Epithelial cell of esophagus (primary cell): Measurements from ENCODE around the gene ROBO1.

ENCODE experiments used
- DNase-seq: peaks from one replicate; pipeline ENCODE4 v3.0.0; 2010; ENCODE audit warnings: low read depth
- H3K4me3 ChIP-seq: 2 replicates; pipeline ENCODE4 v1.5.1; 2011; ENCODE audit warnings: mild to moderate bottlenecking, low read length, control low read depth
- CTCF ChIP-seq: IDR thresholded peaks from 2 replicates; pipeline ENCODE4 v1.5.1; 2011; ENCODE audit warnings: low read depth, mild to moderate bottlenecking, low read length, control low read depth, inconsistent platforms; ENCODE audit not compliant: insufficient read depth; ENCODE audit errors: missing control alignments

The ROBO1 gene

GRCh38 chr3:79453600-79453999 is 314.2 kb downstream of the ROBO1 start:
- no peak overlapping the region for H3K4me3 ChIP-seq
- TF ChIP-seq CTCF: no peak
- DNase-seq: no peak

- TF ChIP-seq CTCF: no peak
- H3K4me3 ChIP-seq: no peak overlapping the region
- DNase-seq: no peak
Measured at GRCh38 chr3:79436387-79436786, 331.4 kb downstream of the ROBO1 start.

GRCh38 chr3:79427081-79427480 is 340.7 kb downstream of the ROBO1 start:
- no peak overlapping the region for H3K4me3 ChIP-seq
- DNase-seq: no peak
- no peak for TF ChIP-seq CTCF

GRCh38 chr3:79424811-79425210 is 343.0 kb downstream of the ROBO1 start:
- peak; percentile 95 for DNase-seq
- no peak overlapping the region for H3K4me3 ChIP-seq
- TF ChIP-seq CTCF: no peak

GRCh38 chr3:79423417-79423816 is 344.4 kb downstream of the ROBO1 start:
- H3K4me3 ChIP-seq: no peak overlapping the region
- TF ChIP-seq CTCF: no peak
- DNase-seq: no peak

- no peak for DNase-seq
- no peak for TF ChIP-seq CTCF
- no peak overlapping the region for H3K4me3 ChIP-seq
Measured at GRCh38 chr3:79421273-79421672, 346.5 kb downstream of the ROBO1 start.

GRCh38 chr3:79418855-79419621 is 348.8 kb downstream of the ROBO1 start:
- H3K4me3 ChIP-seq: no peak overlapping the region
- TF ChIP-seq CTCF: no peak
- DNase-seq: peak; percentile 50
